Activated T-helper 1 cell treated with anti-CD3 and anti-CD28 coated beads, Interleukin-12 subunit alpha, Interleukin-12 subunit beta, Interleukin-2, Interleukin-4 antibody, amounts not matched to agents 30 ng/mL and 10 ng/mL and 1 ng/mL, durations not matched to agents 14 hours and 24 hours and 36 hours (primary cell): ENCODE results near the gene ANXA2. TPM values are rescaled to one million over a fixed set of nuclear protein-coding genes. Genes with fewer than 3 reads are reported as not detected.
A peak's percentile ranks its signal among the peaks of the same experiment; 100 is the strongest.

Experiments used
- DNase-seq: peaks from one replicate; pipeline ENCODE4 v3.0.0; 2021; ENCODE audit warnings: low spot score
- H3K27ac Mint-ChIP-seq: one replicate; pipeline ENCODE4 v1.8.0; 2021; ENCODE audit warnings: mild to moderate bottlenecking, mixed read lengths
- H3K27me3 Mint-ChIP-seq: one replicate; pipeline ENCODE4 v1.8.0; 2022; ENCODE audit warnings: mild to moderate bottlenecking, moderate library complexity, mixed read lengths; ENCODE audit not compliant: insufficient read depth
- H3K36me3 Mint-ChIP-seq: one replicate; pipeline ENCODE4 v1.8.0; 2021; ENCODE audit warnings: low read depth, mixed read lengths
- H3K4me1 Mint-ChIP-seq: one replicate; pipeline ENCODE4 v1.8.0; 2021; ENCODE audit warnings: low read depth, mixed read lengths
- H3K4me3 Mint-ChIP-seq: one replicate; pipeline ENCODE4 v1.8.0; 2021; ENCODE audit warnings: mild to moderate bottlenecking, moderate library complexity, mixed read lengths
- H3K9me3 Mint-ChIP-seq: one replicate; pipeline ENCODE4 v1.8.0; 2021; ENCODE audit warnings: mixed read lengths
- intact Hi-C: fragments of 100-400 bp; cut with micrococcal nuclease; formaldehyde crosslinking; loops from one replicate; pipeline ENCODE4 v1.15.1; 2024
- total RNA-seq: library from RNA; stranded (reverse); gene quantifications from 2 replicates; pipeline ENCODE4 v1.2.3, GENCODE V29; 2022

ANXA2 gene
- total RNA-seq: 243 and 247 TPM in 2 replicates

DNA sequence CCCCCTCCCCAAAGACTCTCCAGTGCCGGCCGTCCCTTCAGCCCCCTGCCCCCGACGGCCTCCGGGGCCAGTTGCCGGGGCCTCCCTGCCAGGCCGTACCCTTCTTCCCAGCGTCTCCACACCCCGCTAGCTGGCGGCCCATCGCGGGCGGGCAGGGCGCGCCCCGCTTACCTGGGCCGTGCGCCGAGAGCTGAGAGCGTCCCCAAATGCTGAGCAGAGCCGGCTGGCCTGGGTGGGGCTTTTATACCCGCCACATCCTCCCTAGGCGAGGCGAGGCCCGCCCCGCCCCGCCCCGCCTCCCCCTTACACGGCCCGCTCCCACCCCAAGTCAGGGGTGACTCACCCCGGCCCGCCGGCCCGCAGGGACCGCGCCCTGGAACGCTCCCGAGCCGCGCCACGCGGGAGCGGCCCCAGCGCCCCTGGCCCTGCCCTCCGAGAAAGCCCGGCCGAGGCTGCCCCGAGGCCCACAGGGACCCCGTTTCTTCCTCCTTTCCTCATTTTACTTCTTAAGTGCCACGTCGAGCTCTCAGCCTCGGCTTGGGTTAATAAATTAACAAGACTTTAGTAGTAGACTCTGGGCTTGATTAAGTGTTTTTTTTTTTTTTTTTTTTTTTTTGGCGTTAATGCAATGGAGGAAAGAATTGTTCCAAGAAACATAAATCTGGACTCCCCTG is at the start of gene ANXA2:
TSS of gene ANXA2 (minus strand) at position 215 of the 674 bp plus-strand sequence. CDS start 11,911 bp downstream, outside the sequence.
- H3K27me3 Mint-ChIP-seq: no peaks in the 10 kb centered on the region
- no peaks in the 10 kb centered on the region for H3K9me3 Mint-ChIP-seq
- H3K4me1 Mint-ChIP-seq: peaks cover 56% of the 10 kb centered on the region
- H3K36me3 Mint-ChIP-seq: peaks cover 35% of the 10 kb centered on the region
- H3K4me3 Mint-ChIP-seq: peak within 1 kb of the TSS; percentile 97
- intact Hi-C loops: loop anchor here (1.0 to 10.0 kb wide), 8 partner anchors 9 to 709 kb away; partner anchors contain the start of genes BNIP2 and ICE2
- DNase-seq: peak; percentile 80
- H3K27ac Mint-ChIP-seq: peak within 1 kb of the TSS; percentile 97

DNA sequence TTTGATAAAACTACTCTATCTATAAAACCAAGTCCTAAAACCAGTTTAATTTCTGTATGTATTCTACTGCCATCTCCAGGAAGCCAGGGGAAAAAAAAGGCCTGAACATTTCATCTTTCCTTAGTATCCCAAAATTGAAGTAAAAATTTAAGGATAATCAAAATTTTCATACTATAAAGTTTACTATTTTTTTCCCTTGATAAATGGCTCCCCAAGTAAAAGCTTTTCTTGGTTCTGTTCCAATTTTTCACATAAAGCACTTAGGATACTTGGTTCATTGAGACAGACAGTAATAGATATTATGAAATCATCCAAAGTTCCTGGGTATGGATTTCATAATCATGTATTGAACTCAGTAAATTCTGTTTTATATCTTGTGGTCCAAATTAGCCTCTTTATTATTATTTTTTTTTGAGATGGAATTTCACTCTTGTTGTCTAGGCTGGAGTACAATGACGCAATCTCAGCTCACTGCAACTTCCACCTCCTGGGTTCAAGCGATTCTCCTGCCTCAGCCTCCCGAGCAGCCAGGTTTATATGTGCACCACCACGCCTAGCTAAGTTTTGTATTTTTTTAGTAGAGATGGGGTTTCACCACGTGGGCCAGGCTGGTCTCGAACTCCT is 46.6 kb upstream of the ANXA2 start:
- Mint-ChIP-seq H3K9me3 (no peaks in the 10 kb centered on the region), H3K4me1 (no peaks in the 10 kb centered on the region), H3K27ac (no peak overlapping the region), H3K36me3 (peaks cover 28% of the 10 kb centered on the region), H3K27me3 (no peaks in the 10 kb centered on the region), H3K4me3 (no peak overlapping the region)
- DNase-seq: no peak
- intact Hi-C loops: loop anchor here (1.0 to 5.0 kb wide), 2 partner anchors 47 to 85 kb away; partner anchors contain the start of gene ANXA2

- H3K4me1 Mint-ChIP-seq: no peaks in the 10 kb centered on the region
- H3K9me3 Mint-ChIP-seq: no peaks in the 10 kb centered on the region
- peaks cover 20% of the 10 kb centered on the region for H3K36me3 Mint-ChIP-seq
- no peaks in the 10 kb centered on the region for H3K27me3 Mint-ChIP-seq
- intact Hi-C loops: loop anchor here (5.0 kb wide), 1 partner anchor 45 kb away; the partner anchor contains the start of gene ANXA2
- H3K27ac Mint-ChIP-seq: no peak overlapping the region
- DNase-seq: no peak
- H3K4me3 Mint-ChIP-seq: no peak overlapping the region
These were observed 45.0 kb upstream of the ANXA2 start for GRCh38 chr15:60442763-60443162.

DNA sequence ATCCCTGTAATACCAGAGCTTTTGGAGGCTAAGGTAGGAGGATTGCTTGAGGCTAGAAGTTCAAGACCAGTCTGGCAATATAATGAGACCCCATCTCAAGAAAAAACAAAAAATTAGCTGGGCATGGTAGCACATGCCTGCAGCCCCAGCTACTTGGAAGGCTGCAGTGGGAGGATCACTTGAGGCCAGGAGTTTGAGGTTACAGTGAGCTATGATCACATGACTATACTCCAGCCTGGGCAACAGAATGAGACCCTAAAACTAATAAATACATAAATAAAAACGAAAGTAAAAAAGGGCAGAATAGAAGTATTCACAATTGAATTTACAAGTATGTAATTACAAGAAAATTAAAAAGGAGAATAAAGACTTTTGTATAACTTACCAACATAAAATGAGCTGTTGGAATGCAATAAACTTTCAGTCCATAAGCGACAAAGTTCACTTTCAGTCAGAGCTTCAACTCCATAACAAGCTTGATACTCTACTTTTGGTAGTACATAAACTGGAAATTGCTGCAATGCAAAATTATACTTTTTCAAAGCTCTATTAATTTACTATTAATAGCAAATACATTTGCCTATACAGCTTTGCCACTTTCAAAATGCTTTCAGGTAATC is 44.4 kb upstream of the ANXA2 start:
- intact Hi-C loops: loop anchor here (5.0 kb wide), 1 partner anchor 45 kb away; the partner anchor contains the start of gene ANXA2
- H3K4me1 Mint-ChIP-seq: no peaks in the 10 kb centered on the region
- H3K9me3 Mint-ChIP-seq: no peaks in the 10 kb centered on the region
- no peak for DNase-seq
- no peaks in the 10 kb centered on the region for H3K27me3 Mint-ChIP-seq
- H3K4me3 Mint-ChIP-seq: no peak overlapping the region
- H3K27ac Mint-ChIP-seq: no peak overlapping the region
- H3K36me3 Mint-ChIP-seq: peaks cover 19% of the 10 kb centered on the region

DNA sequence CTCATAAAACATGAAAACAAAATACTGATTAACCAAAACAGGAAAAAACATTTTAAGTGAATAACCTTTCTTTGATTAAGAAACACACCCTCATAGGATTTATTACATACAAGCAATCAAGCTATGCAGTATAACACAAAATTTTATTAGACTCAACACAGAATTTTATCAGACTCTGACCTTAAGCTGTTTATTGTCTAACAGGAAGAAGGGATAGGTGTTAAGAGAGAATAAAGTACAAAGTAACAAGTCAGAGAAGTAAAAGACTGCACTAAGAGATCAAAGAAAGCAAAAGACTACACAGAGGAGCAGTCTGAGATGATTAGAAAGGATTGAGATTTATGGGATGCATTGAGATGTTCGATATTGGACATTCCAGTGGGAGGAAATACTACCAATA is 43.5 kb upstream of the ANXA2 start:
- intact Hi-C loops: loop anchor here (5.0 kb wide), 1 partner anchor 44 kb away; the partner anchor contains the start of gene ANXA2
- no peaks in the 10 kb centered on the region for H3K9me3 Mint-ChIP-seq
- no peak overlapping the region for H3K4me3 Mint-ChIP-seq
- no peak for DNase-seq
- H3K27me3 Mint-ChIP-seq: no peaks in the 10 kb centered on the region
- H3K4me1 Mint-ChIP-seq: no peaks in the 10 kb centered on the region
- H3K27ac Mint-ChIP-seq: no peak overlapping the region
- H3K36me3 Mint-ChIP-seq: peaks cover 17% of the 10 kb centered on the region

DNA sequence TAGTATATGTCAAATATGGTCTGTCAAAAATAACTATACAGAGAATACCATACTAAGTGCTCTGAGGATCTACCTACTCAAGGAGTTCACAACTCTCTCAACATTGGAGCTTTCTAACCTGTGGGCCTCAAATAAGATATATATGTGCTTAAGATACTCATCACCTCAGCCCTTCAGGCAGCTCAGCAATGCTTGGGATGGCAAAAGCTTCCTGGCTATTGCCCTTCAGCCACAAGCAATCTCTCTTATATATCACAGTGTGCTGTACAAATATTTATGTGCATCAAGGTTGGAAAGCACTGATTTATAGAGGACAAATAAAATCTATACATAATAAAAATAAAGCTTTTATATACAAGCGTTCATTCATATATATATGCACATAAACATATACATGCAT is 40.9 kb upstream of the ANXA2 start:
- H3K4me1 Mint-ChIP-seq: no peaks in the 10 kb centered on the region
- no peak overlapping the region for H3K27ac Mint-ChIP-seq
- H3K27me3 Mint-ChIP-seq: no peaks in the 10 kb centered on the region
- no peak overlapping the region for H3K4me3 Mint-ChIP-seq
- no peaks in the 10 kb centered on the region for H3K9me3 Mint-ChIP-seq
- intact Hi-C loops: no loop called here
- peaks cover 24% of the 10 kb centered on the region for H3K36me3 Mint-ChIP-seq
- DNase-seq: no peak

DNA sequence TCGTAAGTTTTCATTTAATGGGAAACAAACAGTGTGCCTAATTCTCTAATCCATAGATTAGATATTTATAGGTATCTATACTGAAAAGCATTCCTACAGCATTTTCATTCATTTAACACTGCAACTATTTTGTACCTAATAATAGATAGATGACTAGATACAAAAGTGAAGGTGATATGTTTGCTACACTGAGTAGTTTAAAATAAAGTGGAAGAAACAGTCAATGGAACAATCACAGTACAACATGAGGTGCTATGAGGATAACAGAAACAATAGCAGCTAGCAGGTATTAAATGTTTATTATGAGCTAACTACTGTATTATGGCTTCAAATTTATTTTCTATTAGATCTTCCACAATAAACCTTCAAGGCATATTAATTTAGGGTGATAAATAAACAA is 31.1 kb upstream of the ANXA2 start:
- peaks cover 24% of the 10 kb centered on the region for H3K36me3 Mint-ChIP-seq
- no peak overlapping the region for H3K27ac Mint-ChIP-seq
- no peak for DNase-seq
- peaks cover 5% of the 10 kb centered on the region for H3K4me1 Mint-ChIP-seq
- H3K4me3 Mint-ChIP-seq: no peak overlapping the region
- no peaks in the 10 kb centered on the region for H3K9me3 Mint-ChIP-seq
- intact Hi-C loops: no loop called here
- no peaks in the 10 kb centered on the region for H3K27me3 Mint-ChIP-seq

- no peak overlapping the region for H3K27ac Mint-ChIP-seq
- H3K4me3 Mint-ChIP-seq: no peak overlapping the region
- no peaks in the 10 kb centered on the region for H3K9me3 Mint-ChIP-seq
- H3K36me3 Mint-ChIP-seq: peaks cover 31% of the 10 kb centered on the region
- H3K27me3 Mint-ChIP-seq: no peaks in the 10 kb centered on the region
- no peak for DNase-seq
- H3K4me1 Mint-ChIP-seq: peaks cover 12% of the 10 kb centered on the region
- intact Hi-C loops: no loop called here
These were observed 29.2 kb upstream of the ANXA2 start for GRCh38 chr15:60426870-60427508.

DNA sequence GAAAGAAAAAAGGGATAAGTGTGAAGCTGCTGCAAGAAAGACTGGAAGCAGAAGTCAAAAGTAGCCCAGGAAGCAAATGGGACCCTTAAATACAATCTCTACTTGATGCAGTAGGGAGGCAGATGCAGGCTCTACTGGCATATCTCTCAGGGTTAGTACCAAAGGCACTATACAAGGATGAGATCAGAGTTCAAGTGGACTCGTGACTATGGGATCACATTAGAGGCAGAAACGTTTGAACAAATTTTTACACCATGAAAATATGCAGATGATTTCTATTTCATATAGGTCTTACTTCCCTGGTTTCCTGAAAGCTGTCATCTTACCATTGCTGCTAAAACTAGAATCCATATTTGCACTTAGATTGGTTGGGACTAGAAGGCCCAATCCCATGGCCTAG is 27.7 kb upstream of the ANXA2 start:
- intact Hi-C loops: no loop called here
- Mint-ChIP-seq H3K27ac (no peak overlapping the region), H3K4me3 (no peak overlapping the region), H3K4me1 (peaks cover 12% of the 10 kb centered on the region), H3K27me3 (no peaks in the 10 kb centered on the region), H3K9me3 (no peaks in the 10 kb centered on the region), H3K36me3 (peaks cover 29% of the 10 kb centered on the region)
- DNase-seq: no peak

- peaks cover 29% of the 10 kb centered on the region for H3K36me3 Mint-ChIP-seq
- H3K4me1 Mint-ChIP-seq: peaks cover 12% of the 10 kb centered on the region
- intact Hi-C loops: no loop called here
- H3K27me3 Mint-ChIP-seq: no peaks in the 10 kb centered on the region
- H3K27ac Mint-ChIP-seq: peak overlapping the region; percentile 11
- DNase-seq: no peak
- H3K9me3 Mint-ChIP-seq: no peaks in the 10 kb centered on the region
- no peak overlapping the region for H3K4me3 Mint-ChIP-seq
These were observed 26.2 kb upstream of the ANXA2 start for GRCh38 chr15:60424006-60424405.

GRCh38 chr15:60423537-60423936 is 25.8 kb upstream of the ANXA2 start:
- intact Hi-C loops: loop anchor here (1.0 kb wide), 2 partner anchors 34 to 124 kb away; no protein-coding TSS in a partner anchor
- Mint-ChIP-seq H3K27ac (peak overlapping the region; percentile 11), H3K36me3 (peaks cover 29% of the 10 kb centered on the region), H3K9me3 (no peaks in the 10 kb centered on the region), H3K4me1 (peaks cover 12% of the 10 kb centered on the region), H3K27me3 (no peaks in the 10 kb centered on the region), H3K4me3 (no peak overlapping the region)
- DNase-seq: no peak

DNA sequence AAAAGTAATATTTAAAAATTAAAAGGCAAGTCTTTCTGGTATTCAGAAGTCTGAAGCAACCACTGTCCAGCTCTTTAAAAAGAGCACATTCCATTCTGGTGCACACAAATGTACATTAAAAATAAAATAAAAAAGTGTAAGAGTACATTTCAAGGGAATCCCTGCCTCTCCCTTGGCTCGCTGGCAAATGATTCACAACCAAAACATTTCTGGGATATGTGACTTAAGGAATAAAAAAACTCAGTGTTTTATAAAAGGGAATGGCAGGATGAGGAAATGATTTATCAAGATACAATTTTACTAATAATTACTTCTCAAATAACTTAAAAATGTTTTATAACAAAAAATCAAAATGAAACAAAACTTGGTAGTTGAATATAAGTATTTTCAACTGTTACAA is 23.8 kb upstream of the ANXA2 start:
- no peak for DNase-seq
- no peaks in the 10 kb centered on the region for H3K9me3 Mint-ChIP-seq
- H3K27me3 Mint-ChIP-seq: no peaks in the 10 kb centered on the region
- peaks cover 24% of the 10 kb centered on the region for H3K36me3 Mint-ChIP-seq
- H3K4me3 Mint-ChIP-seq: no peak overlapping the region
- H3K27ac Mint-ChIP-seq: no peak overlapping the region
- H3K4me1 Mint-ChIP-seq: peaks cover 12% of the 10 kb centered on the region
- intact Hi-C loops: no loop called here
